Stimulated activated CD4-positive, alpha-beta T cell treated with anti-CD3 and anti-CD28 coated beads, Interleukin-15, amount 100 ng/mL, for 24 hours (primary cell): ENCODE measurements around the gene SFTPA1.
"Not testable (repeated sequence)": the region's sequence is repeated elsewhere in the genome, so short reads cannot be mapped to it uniquely, and the experiment has no call there.

ENCODE experiments used
- DNase-seq: peaks from one replicate; pipeline ENCODE4 v3.0.0-alpha.2; 2020

The SFTPA1 gene

DNA sequence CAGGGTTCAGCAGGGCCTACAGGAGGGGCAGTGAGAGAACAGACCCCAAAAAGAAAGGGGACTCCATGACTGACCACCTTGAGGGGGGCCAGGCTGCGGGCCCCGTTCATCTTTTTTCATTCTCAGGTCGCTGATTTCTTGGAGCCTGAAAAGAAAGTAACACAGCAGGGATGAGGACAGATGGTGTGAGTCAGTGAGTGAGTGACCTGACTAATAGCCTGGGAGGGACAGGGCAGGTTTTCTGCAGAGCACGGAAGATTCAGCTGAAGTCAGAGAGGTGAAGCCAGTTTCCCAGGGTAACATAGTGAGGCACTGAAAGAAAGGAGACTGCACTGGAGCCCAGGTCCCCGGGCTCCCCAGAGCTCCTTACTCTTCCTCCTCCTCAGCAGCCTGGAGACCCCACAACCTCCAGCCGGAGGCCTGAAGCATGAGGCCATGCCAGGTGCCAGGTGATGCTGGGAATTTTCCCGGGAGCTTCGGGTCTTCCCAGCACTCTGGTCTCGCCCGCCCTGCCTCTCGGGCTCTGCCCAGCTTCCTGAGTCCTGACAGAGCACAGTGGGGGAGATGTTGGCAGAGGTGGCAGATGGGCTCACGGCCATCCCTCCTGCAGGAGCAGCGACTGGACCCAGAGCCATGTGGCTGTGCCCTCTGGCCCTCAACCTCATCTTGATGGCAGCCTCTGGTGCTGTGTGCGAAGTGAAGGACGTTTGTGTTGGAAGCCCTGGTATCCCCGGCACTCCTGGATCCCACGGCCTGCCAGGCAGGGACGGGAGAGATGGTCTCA, 646 bp downstream of the SFTPA1 start:
- not testable (repeated sequence) for DNase-seq

DNA sequence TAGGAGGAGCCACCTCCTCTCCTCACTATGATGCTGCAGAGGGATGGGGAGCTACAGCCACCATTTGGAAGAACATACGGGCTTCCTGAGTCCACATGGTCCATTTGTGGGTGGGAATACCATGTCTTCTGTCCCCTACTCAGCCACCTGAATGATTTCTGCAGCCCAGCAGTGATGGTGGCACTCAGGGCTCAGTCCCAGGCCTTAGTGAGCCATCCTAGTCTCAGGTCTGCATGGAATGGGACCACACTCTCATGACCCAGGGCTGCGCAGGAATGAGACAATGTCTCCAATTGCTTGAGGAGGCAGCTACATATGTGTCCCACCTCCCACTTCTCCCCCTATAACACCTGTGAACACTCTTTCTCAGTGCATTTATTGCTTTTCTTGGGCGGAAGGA, 4.8 kb downstream of the SFTPA1 start:
- no peak for DNase-seq

DNA sequence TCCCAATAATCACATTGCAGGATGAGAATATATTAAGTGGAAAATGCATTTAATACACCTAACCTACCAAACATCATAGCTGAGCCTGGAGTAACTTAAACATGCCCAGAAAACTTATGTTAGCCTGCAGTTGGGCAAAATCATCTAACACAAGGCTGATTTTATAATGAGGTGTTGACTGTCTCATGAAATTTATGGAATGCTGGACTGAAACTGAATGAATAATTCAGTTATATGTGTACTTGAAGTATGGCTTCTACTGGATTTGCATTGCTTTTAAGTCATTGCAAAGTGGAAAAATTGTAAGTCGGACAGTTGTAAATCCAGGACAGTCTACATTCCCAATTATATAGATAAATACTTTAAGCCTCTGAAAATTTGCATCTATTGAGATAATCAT, 5.4 kb downstream of the SFTPA1 start:
- no peak for DNase-seq

DNA sequence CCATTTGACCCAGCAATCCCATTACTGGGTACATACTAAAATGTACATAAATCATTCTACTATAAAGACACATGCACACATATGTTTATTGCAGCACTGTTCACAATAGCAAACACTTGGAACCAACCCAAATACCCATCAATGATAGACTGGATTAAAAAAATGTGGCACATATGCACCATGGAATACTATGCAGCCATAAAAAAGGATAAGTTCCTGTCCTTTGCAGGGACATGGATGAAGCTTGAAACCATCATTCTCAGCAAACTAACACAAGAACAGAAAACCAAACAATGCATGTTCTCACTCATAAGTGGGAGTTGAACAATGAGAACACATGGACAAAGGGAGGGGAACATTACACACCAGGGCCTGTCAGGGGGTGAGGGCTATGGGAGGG, 12.9 kb downstream of the SFTPA1 start:
- not testable (repeated sequence) for DNase-seq

DNA sequence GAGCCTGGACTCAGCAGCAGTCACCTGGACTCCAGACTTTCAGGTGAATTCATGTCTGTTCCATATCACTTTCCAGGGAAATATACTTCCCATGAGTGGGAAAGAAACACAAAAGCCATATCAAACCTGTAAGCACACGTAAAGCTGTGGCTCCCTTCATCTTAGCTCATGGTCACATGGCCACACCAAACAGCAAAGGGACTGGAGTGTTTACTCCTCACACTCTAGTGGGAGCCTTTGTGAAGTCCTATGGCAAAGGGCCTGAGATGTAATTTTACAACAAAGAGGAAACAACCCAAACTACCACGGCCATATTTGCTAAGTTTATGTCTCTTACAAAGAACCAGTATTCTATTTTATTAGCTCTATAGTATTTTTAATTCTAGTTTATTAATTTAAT, 16.3 kb downstream of the SFTPA1 start:
- DNase-seq: no peak

DNA sequence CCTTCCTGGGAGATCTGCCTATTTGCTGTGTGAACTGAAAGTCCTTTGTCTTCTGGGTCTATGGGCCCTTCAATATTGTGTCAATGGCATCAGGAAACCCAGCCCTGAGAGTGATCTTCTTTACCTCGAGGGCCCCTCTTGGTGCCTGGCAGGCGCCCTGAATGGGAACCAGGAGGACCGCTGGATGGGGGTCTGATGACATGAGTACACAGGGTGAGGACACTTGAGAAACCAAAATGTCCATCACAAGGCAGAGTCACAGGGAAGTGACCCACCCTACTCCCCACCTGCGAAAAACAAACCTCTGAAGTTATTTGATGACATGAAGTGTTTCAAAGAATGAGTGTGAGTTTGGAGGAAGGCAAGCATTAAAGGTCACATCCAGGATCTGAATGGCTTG, 17.3 kb downstream of the SFTPA1 start:
- DNase-seq: no peak

DNA sequence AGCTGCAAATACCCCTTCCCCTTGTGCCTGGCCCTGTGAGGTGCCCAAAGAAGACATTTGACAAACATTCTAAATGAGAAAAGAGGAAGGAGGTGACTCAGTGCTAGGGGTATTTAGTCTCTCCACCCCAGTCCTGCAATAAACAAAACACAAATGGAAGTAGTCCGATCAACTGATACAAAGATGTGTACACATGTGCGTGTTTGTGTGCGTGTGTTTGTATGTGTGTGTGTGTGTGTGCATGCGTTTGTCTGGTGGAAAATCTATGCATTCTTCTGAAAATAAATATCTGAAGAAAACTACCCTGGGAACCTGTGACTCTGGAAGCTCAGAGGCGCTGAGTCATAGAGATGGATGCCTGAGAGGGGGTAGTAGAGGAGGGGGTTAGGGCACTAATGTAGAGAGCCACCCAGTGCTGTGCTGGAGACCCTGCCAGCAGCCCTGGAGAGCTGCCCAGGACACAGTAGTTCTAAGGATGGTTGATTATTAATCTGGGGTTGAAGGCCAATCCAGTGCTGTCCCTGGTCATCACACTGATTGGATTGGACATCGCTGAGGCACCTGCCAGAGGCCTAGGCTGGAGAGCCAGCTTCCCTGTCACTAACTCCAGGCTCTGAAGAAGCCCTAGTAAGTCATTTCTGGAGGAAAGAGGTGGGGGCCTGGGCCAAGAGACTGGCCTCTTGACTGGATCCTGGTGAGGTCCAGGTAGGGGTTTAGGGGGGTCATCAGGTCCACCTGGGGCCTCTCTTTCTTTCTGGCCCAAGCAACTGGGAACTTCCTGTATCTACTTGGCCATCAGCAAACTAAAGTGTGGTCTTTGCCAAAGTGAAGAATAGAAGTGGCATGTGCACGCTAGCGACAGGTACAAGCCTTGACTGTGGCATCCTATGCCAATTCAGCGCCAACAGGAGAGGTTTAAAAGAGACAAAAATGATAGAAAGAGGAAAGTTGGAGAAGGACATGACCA, 18.5 kb downstream of the SFTPA1 start:
- DNase-seq: no peak

DNA sequence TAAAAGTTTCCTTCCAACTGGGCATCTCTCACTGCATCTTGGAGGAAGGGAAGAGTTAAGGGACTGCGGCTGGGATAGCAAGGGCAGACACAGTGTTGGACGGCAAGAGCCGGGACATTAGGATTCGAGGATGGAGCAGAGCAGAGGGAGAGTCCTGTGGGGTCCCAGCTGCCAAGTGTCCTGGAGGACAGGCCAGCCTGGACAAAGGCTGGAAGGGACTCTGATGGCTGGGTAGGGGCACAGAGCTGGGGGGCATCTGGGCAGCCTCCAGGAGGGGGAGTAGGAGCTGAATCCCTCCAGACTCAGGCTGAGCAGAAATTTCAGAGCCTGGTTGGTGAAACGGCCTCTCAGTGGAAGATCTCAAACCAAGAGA, 19.2 kb downstream of the SFTPA1 start:
- DNase-seq: no peak

DNA sequence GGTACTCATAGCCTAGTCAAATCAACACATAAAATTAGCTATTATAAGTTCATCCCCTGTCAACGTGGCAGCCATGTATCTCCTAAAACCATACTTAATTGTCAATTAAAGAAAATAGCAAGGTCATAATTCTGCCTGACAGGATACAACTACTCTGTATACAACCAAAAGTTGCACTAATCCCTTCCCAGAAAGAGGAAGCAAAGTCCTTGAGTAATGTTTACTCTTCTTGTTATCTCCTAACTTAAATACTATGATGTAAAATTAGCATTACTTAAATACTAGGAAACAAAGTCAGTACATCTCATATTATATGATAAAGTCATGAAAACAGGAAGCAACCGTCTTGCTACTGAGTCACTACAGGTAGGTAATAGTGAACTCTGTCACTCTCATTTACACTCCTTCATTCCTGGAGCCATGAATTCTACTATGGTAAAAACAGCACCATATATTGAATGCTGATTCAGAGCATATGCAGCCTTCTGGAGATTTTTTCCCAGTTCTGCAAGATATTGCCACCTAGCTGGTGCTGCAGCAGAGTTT, 26.0 kb downstream of the SFTPA1 start:
- DNase-seq: not testable (repeated sequence)

DNA sequence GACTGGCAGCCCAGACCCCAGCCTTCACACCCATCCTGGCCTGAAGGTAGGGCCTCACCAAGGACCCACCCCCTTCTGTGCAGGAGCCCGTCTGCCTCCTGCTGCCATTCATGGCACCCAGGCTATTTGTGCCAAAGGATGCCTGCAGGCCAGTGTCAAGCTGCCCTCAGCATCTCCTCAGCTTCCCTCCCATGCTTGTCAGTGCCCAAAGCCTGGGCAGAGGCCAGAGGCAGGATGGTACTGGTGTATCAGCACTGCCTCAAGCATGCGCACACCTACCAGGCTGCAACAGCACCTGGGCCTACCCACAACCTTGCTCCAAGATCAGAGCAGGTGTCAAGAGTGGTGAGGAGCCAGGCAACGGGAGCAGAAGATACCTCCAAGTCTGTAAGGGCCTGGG, 27.6 kb downstream of the SFTPA1 start:
- no peak for DNase-seq

DNA sequence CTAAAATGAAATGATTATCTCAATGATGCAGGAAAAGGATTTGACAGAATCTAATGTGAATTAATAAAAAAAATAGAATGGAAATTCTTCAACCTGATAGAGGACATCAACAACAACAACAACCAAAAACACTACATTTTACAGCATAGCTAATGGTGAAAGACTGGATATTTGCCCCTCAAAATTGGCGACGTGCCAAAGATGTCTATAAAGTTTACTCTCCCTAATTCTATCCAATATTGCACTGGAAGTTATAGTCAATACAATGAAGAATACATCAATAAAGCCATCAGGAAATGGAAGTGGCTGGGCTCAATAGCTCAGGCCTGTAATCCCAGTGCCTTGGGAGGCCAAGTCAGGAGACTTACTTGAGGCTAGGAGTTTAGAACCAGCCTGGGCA, 42.0 kb downstream of the SFTPA1 start:
- DNase-seq: not testable (repeated sequence)

DNA sequence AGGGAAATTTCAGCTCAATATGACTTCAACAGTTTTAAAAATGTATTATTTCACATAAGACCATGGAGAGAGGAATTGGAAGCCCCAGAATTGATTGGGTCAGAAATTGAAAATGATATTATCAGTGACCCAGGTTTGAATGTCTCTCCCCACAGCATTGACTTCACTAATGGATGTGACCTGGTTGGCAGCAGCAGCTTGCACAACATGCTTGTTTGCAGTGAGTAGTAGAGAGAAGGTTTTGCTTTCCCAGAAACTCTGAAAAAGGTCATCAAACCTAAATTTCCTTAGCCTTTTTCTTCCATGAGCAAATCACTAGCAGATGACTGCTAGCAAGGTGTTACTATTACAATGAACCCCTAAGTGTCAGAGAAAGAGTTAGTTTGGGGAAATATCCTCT, 52.5 kb downstream of the SFTPA1 start:
- not testable (repeated sequence) for DNase-seq

DNA sequence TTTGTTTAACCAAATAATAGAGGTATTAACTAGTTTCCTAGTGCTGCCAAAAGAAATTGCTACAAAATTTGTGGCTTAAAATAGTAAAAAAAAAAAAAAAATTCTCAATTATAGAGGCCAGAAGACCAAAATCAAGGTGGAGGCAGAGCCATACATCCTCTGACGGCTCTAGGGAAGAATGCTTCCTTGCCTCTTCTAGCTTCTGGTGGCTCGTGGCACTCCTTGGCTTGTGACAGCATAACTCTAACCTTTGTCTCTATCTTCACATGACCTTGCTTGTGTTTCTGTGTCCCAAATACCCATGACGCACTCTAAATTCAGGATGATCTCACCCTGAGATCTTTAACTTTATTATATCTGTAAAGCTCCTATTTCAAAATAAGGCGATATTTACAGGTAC, 53.9 kb downstream of the SFTPA1 start:
- not testable (repeated sequence) for DNase-seq
